Measurements from ENCODE around the gene ADIG.

The ADIG gene

DNA sequence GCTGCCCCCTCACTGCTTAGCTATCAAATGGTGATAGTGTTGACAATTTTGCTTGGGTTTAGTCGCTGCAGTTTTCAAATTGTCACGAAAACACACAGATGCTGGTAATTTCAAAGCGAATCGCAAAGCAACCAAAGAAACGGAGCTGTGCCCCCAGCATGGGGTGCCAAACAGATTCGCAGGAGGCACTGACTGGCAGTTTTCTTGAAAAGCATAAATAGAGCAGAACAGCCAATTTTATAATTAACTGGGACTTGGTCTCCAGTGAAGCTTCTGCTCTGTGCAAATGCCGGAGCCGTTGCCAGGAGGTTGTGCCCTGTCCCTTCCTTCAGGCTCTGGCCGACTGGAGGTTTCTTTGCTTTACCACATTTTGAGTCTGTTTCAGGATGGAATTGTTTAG lies 39.4 kb downstream of the ADIG start:
- no peaks in the 10 kb centered on the region for H3K36me3 ChIP-seq (replicated peaks)
- in situ Hi-C loops (cut with MboI; ENCODE audit: low sequenced_read_pairs), result no loop called here
- H3K4me1 ChIP-seq, result no peaks in the 10 kb centered on the region
- no peaks in the 10 kb centered on the region for H3K9me3 ChIP-seq
- H3K4me3 ChIP-seq, result no peak overlapping the region
- H3K27me3 ChIP-seq (ENCODE audit: low read depth), result peaks cover 4% of the 10 kb centered on the region; the same call in 1 of the 2 replicates
- DNase-seq (ENCODE audit: low spot score in 2 of 2), result no peak

DNA sequence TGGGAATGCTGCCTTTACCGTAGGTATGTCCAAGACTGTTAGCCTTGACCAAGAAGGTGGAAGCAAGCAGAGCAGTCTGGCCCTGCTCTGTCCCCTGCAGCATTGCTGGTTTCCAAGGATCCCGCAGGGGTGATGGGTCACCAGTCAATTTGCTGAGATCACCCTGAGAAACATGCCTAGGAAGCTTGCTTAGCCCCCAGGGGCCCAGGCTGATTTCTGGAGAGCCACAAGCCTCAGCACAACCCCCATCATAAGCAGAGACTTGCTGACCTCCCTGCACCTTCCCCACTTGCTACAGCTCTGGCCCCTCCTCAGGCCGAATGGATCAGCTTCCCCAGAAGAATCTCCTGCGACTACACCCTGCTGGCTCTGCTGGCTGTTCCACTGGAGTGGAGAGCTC lies 42.1 kb downstream of the ADIG start:
- Histone ChIP-seq H3K27me3 (ENCODE audit: low read depth) (peaks cover 4% of the 10 kb centered on the region; the same call in 1 of the 2 replicates), H3K4me1 (no peaks in the 10 kb centered on the region), H3K36me3 (replicated peaks) (no peaks in the 10 kb centered on the region), H3K9me3 (no peaks in the 10 kb centered on the region), H3K4me3 (no peak overlapping the region)
- in situ Hi-C loops (cut with MboI; ENCODE audit: low sequenced_read_pairs), result no loop called here
- no peak for DNase-seq (ENCODE audit: low spot score in 2 of 2)

GRCh38 chr20:38624084-38624483 lies 43.1 kb downstream of the ADIG start:
- no peak for DNase-seq (ENCODE audit: low spot score in 2 of 2)
- no peaks in the 10 kb centered on the region for H3K36me3 ChIP-seq (replicated peaks)
- no peaks in the 10 kb centered on the region for H3K4me1 ChIP-seq
- H3K27me3 ChIP-seq (ENCODE audit: low read depth), result peaks cover 4% of the 10 kb centered on the region; the same call in 1 of the 2 replicates
- no peaks in the 10 kb centered on the region for H3K9me3 ChIP-seq
- in situ Hi-C loops (cut with MboI; ENCODE audit: low sequenced_read_pairs), result no loop called here
- H3K4me3 ChIP-seq, result no peak overlapping the region

- Histone ChIP-seq H3K4me1 (no peaks in the 10 kb centered on the region), H3K4me3 (no peak overlapping the region), H3K36me3 (replicated peaks) (no peaks in the 10 kb centered on the region), H3K27me3 (ENCODE audit: low read depth) (peaks cover 4% of the 10 kb centered on the region; the same call in 1 of the 2 replicates), H3K9me3 (no peaks in the 10 kb centered on the region)
- DNase-seq (ENCODE audit: low spot score in 2 of 2), result no peak
- in situ Hi-C loops (cut with MboI; ENCODE audit: low sequenced_read_pairs), result no loop called here
Observed at GRCh38 chr20:38625896-38626295, 44.9 kb downstream of the ADIG start.

DNA sequence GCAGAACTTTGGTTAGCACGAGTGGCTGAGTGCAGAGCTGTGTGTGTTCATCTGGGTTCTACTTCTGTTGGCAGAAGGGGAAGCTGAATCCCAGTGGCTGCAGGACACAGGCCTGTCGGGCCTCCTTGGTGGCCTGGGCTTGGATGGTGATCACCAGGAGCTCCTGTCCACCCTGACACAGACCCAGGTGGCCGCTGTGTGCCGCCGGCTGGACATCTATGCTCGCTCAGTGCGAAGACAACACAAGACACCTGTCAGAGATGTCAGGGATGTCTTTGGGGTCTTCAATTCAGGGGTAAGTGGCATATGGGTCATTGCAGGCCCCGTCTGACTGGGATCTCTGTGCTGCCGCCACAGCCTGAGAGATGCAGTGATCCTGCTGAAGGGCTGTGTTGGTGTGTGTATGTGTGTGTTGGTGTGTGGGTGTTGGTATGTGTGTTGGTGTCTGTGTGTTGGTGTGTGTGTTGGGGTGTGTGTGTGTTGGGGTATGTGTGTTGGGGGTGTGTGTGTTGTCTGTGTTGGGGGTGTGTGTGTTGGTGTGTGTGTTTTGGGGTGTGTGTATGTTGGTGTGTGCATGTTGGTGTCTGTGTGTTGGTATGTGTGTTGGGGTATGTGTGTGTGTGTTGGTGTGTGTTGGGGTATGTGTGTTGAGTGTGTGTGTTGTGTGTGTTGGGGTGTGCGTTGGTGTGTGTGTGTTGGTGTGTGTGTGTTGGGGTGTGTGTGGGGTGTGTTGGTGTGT lies 46.1 kb downstream of the ADIG start:
- H3K36me3 ChIP-seq (replicated peaks), result no peaks in the 10 kb centered on the region
- H3K9me3 ChIP-seq, result no peaks in the 10 kb centered on the region
- no peak overlapping the region for H3K4me3 ChIP-seq
- no peak for DNase-seq (ENCODE audit: low spot score in 2 of 2)
- H3K27me3 ChIP-seq (ENCODE audit: low read depth), result peaks cover 1% of the 10 kb centered on the region; the same call in 1 of the 2 replicates
- no peaks in the 10 kb centered on the region for H3K4me1 ChIP-seq
- in situ Hi-C loops (cut with MboI; ENCODE audit: low sequenced_read_pairs), result no loop called here

GRCh38 chr20:38628580-38629470 lies 47.8 kb downstream of the ADIG start:
- no peak for DNase-seq (ENCODE audit: low spot score in 2 of 2)
- Histone ChIP-seq H3K36me3 (replicated peaks) (no peaks in the 10 kb centered on the region), H3K4me3 (no peak overlapping the region), H3K9me3 (no peaks in the 10 kb centered on the region), H3K4me1 (no peaks in the 10 kb centered on the region), H3K27me3 (ENCODE audit: low read depth) (peaks cover under 1% of the 10 kb centered on the region; the same call in 1 of the 2 replicates)
- in situ Hi-C loops (cut with MboI; ENCODE audit: low sequenced_read_pairs), result no loop called here

GRCh38 chr20:38629979-38630378 lies 49.0 kb downstream of the ADIG start:
- Histone ChIP-seq H3K27me3 (ENCODE audit: low read depth) (peaks cover 7% of the 10 kb centered on the region), H3K36me3 (replicated peaks) (no peaks in the 10 kb centered on the region), H3K9me3 (no peaks in the 10 kb centered on the region), H3K4me3 (no peak overlapping the region), H3K4me1 (no peaks in the 10 kb centered on the region)
- in situ Hi-C loops (cut with MboI; ENCODE audit: low sequenced_read_pairs), result no loop called here
- no peak for DNase-seq (ENCODE audit: low spot score in 2 of 2)

- Histone ChIP-seq H3K4me1 (no peaks in the 10 kb centered on the region), H3K27me3 (ENCODE audit: low read depth) (peaks cover 7% of the 10 kb centered on the region), H3K9me3 (no peaks in the 10 kb centered on the region), H3K4me3 (no peak overlapping the region), H3K36me3 (replicated peaks) (no peaks in the 10 kb centered on the region)
- no peak for DNase-seq (ENCODE audit: low spot score in 2 of 2)
- in situ Hi-C loops (cut with MboI; ENCODE audit: low sequenced_read_pairs), result no loop called here
Observed at GRCh38 chr20:38630727-38631126, 49.7 kb downstream of the ADIG start.

- Histone ChIP-seq H3K4me1 (no peaks in the 10 kb centered on the region), H3K27me3 (ENCODE audit: low read depth) (peaks cover 7% of the 10 kb centered on the region), H3K9me3 (no peaks in the 10 kb centered on the region), H3K4me3 (no peak overlapping the region), H3K36me3 (replicated peaks) (no peaks in the 10 kb centered on the region)
- in situ Hi-C loops (cut with MboI; ENCODE audit: low sequenced_read_pairs), result no loop called here
- no peak for DNase-seq (ENCODE audit: low spot score in 2 of 2)
Observed at GRCh38 chr20:38631155-38632022, 50.4 kb downstream of the ADIG start.

DNA sequence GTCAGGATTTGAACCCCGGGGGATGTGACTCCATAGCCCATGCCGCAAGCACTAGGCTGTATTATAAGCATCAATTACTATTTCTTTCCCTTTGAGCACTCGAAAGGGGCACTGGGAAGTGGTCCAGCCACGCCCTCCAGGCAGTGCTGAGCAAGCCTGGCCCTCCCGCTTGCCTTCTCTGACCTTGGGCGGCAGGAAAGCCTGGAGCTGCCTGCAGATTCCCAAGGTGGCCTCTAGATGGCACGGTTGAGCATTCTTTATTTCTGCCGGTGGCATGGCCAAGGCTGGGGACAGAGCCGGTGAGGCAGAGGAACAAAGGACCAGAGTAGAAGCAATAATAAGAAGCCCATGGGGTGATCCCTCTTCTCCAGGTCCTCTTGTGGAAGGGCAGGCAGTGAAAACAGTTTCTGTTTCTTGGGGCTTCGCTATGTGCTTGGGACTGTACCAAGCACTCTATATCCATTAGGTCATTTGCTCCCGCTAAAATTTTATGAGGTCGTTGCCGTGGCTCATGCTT lies 52.6 kb downstream of the ADIG start:
- DNase-seq (ENCODE audit: low spot score in 2 of 2), result peak; percentile 59 to 82
- H3K4me3 ChIP-seq, result no peak overlapping the region
- in situ Hi-C loops (cut with MboI; ENCODE audit: low sequenced_read_pairs), result no loop called here
- H3K9me3 ChIP-seq, result no peaks in the 10 kb centered on the region
- peaks cover 9% of the 10 kb centered on the region for H3K27me3 ChIP-seq (ENCODE audit: low read depth)
- H3K4me1 ChIP-seq, result no peaks in the 10 kb centered on the region
- H3K36me3 ChIP-seq (replicated peaks), result no peaks in the 10 kb centered on the region

- Histone ChIP-seq H3K4me3 (no peak overlapping the region), H3K4me1 (no peaks in the 10 kb centered on the region), H3K36me3 (replicated peaks) (no peaks in the 10 kb centered on the region), H3K27me3 (ENCODE audit: low read depth) (peaks cover 17% of the 10 kb centered on the region), H3K9me3 (no peaks in the 10 kb centered on the region)
- in situ Hi-C loops (cut with MboI; ENCODE audit: low sequenced_read_pairs), result no loop called here
- no peak for DNase-seq (ENCODE audit: low spot score in 2 of 2)
Observed at GRCh38 chr20:38635721-38636288, 54.8 kb downstream of the ADIG start.
